HG02571 (cell line): ENCODE data around the gene AKAP13.
"Not testable (repeated sequence)": the region's sequence is repeated elsewhere in the genome, so short reads cannot be mapped to it uniquely, and the experiment has no call there.

Source experiments
- ATAC-seq: cut with Tn5 transposase; IDR thresholded peaks from one replicate; pipeline ENCODE4 v1.9.1; 2021; ENCODE audit warnings: mild to moderate bottlenecking, moderate library complexity; ENCODE audit not compliant: unreplicated experiment

The AKAP13 gene

DNA sequence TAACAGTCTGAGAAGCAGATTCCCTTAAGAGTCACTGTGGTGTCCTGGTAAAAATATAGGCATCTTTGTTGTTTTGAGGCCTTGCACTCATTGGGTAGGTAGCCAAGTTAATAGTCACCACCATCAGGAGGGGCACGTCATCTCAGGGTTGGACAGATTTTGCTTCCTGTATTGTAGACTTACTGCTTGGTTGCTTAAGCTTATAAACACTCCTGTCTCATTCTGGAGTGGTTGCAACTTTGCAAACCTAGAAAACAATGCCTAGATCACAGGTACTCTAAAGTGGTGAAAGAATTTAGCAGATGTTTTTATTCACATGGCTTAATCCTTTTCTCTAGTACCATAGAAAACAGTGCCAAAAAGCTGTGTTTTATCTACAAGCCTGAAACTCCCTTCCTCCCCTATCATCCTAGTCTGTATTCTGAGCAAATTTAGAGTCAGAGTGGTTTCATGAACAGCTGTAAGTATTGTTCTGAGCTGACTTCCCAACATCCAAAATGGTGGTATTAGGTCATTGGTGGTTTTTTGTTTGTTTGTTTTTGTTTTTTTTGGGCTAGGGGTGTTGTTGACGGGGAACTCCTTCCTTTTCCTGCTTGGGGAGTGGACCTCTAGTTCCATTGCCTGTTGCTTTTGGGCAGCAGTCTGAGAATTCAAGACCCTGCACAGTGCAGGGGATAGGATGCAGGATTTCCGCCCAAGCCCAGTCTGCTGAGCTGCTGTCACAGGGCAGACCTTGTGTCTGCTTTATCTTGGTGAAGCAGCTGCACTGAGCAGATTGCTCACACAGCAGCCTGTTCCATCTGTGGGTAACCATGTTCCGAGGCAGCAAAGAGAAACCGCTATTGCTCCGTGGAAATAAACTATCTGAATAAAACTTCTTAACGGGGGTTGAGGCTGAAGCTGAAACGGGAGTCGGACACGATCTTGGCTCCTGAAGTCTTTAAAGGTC lies 202.0 kb downstream of the AKAP13 start:
- peak; percentile 29 for ATAC-seq

DNA sequence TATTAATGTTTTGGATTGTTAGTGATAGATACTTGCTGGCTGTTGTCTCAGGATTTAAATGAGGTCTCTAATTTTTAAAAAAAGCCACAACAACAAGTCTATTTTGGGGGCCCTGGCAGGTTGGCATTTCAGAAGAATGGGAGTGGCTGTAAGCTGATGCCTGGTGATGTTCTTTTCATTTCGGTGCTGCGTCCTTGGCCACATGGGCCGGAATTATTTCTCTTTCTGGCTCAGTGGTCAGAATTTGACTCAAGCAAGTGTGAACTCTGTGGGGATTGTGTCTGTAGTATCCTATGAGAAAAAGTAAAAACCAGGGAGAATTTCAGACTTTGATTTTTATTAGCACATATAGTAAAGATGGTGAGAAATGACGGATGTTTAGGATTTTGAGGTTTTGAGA lies 203.0 kb downstream of the AKAP13 start:
- no peak for ATAC-seq

DNA sequence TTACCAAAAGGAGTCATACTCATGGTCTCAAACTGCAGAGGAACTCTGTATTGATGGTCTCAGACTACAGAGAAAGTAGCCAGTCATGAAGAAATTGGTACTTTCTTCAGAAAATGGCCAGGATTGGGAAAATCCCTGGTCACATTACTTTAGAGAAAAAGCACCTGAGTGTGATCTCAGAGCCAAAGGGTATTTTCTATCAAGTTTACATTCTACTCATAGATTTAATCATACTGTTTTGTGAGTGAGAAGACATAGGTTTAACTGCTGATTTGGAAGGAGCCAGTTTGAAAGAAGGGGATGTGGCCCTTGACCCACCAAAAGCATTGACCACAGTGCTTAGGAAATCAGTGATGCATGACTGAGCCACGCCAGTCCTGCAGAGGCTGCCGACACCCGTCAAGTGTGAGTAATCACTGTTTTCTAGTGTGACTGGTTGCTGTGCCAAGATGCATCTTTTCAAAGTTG lies 203.6 kb downstream of the AKAP13 start:
- peak; percentile 38 for ATAC-seq

DNA sequence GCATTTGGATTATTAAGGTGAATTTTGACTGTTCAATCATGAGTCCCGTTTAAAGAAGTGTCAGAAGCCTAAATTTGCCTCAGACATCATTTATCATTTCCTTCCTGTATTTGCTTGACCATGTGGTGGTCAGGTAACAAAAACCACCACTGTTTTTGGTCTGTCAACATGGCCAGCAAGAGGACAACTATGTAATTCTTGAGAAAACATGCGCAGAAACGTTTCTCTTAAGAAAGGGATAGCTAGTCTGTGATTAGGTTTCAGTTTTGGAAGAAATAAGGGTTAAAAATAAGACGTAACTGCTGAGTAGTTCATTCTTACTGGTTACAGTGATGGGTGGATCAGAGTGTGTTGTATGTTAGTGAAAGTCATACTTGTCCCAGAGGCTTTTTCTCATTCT lies 204.5 kb downstream of the AKAP13 start:
- ATAC-seq: no peak

DNA sequence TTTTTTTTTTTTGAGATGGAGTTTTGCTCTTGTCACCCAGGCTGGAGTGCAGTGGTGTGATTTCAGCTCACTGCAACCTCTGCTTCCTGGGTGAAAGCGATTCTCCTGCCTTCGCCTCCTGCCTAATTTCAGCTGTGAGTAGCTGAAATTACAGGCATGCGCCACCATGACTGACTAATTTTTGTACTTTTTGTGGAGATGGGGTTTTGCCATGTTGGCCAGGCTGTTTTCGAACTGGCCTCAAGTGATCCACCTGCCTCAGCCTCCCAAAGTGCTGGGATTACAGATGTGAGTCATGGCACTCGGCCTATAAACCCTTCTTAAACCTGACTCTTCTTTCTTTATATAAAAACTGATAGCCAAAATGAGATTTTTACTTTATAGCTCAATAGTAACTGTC lies 205.8 kb downstream of the AKAP13 start:
- ATAC-seq: not testable (repeated sequence)

DNA sequence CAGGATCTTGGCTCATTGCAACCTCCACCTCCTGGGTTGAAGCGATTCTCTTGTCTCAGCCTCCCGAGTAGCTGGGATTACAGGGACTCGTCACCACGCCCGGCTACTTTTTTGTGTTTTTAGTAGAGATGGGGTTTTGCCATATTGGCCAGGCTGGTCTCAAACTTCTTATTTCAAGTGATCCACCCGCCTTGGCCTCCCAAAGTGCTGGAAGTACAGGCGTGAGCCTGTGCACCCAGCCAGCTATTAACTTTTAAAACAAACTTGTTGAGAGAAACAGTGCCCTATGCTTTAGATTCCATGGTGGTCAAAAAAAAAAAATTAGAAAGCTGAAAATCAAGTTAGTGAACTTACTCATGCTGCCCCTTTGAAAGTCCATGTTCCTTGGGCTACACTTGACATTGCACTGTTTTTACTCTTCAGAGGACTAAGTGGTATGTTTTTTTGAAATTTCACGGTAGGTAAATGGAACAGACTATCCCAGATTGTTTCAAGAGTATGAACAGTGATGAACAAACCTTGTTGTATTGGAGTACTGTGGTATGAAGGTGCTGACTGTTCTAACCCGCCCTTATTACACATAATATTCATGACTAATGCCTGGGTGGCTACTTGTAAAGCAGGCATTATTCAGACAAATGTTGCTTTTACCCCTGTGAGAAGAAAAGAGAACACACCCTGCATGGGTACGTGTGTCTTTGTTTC lies 207.5 kb downstream of the AKAP13 start:
- ATAC-seq: no peak

DNA sequence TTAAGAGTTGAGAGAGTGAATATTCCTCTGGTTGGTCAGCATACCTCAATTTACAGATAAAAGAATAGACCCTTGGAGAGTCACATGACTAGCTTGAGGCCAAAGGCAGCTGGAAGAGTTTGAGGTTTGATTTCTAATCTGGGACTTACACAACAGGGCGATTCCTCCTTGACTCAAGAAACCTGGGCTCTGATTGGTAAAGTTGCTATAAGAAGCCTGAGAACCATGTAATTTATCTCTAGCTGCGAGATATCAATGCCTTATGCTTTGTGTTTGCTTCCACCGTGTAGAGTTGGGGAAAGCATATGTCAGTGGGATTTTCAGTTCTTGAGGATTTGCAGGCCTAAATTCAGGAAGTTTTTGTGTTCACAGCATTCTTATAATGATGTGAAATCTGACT lies 208.3 kb downstream of the AKAP13 start:
- ATAC-seq: no peak

DNA sequence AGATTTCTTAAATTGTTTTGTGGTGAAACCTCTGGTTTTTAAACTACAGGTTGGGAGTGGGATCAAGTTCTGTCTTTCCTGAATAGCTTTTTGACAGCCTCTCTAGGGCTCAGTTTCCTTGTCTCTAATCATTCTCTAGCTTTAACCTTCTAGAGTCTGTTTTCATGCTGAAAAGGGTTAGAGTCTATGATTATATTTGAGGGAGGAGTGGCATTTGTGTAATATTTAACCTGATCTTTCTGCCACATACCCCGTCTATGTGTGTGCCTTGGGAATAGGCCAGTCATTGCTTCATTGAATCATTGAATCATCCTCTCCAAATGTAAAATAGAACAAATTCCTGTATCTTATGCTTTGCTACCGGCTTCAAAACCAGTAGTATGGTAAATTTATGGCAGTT lies 209.4 kb downstream of the AKAP13 start:
- no peak for ATAC-seq

DNA sequence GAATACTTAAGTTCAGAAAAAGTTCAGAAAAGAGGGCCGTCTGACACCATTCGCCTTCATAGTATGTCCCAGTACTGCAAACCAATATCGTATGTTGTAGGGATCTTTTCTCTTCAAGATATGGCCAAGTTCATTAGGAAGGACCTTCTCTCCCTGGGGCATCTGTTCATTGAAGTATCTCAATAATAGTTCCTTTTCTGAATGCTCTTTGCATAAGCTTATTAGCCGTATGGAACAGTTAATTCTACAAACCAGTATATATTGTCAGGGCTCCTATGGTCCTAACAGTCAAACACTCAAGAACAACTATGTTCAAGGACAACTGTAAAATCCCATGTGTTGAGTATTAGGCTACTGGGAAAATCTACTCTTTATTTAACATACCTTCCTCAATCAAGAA lies 211.2 kb downstream of the AKAP13 start:
- ATAC-seq: no peak

DNA sequence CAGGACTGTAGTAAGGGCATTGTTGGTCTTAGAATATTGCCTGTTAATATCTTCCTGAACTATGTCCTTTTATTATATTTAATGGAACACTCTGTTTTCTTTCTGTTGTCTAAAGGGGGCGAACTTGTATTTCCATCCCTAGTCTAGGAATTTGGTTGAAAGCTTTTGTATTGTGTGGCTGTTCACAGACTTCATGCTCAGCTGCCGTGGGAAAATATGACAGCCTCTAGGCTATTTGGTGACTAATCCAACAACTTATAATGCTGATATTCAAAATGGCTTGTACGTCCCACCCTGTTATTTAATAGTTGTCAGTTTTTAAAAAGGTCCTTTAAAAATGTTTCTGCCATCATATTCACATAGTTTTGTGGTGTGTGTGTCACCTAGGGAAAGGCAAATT lies 211.7 kb downstream of the AKAP13 start:
- ATAC-seq: no peak

DNA sequence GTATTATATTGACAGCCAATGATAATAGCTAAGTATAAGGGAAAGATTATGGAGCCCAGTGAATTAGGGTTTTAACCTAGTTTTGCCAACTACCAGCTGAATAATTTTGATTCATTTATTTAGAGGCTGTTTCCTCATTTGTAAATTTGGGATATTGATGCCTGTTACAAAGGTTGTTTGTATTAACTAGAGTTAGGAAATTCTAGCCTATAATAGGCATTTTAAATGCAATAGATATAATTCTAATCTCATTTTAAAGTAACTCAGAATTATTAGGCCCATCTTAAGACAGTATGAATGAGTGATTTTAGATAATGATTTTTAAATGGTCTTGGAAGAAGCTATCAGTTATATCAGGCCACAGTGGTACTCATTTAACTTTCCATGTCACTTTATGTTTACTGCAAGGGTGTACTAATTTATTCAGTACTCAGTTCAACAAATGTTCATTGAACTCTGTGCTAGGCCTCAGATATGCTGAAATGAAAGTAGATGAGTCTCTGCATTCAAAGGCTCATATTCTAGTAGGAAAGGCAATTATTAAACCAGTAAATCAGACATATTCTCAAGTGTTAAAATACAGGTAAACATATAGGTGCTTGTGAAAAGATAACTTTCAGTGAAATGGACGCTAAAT lies 213.5 kb downstream of the AKAP13 start:
- ATAC-seq: no peak

DNA sequence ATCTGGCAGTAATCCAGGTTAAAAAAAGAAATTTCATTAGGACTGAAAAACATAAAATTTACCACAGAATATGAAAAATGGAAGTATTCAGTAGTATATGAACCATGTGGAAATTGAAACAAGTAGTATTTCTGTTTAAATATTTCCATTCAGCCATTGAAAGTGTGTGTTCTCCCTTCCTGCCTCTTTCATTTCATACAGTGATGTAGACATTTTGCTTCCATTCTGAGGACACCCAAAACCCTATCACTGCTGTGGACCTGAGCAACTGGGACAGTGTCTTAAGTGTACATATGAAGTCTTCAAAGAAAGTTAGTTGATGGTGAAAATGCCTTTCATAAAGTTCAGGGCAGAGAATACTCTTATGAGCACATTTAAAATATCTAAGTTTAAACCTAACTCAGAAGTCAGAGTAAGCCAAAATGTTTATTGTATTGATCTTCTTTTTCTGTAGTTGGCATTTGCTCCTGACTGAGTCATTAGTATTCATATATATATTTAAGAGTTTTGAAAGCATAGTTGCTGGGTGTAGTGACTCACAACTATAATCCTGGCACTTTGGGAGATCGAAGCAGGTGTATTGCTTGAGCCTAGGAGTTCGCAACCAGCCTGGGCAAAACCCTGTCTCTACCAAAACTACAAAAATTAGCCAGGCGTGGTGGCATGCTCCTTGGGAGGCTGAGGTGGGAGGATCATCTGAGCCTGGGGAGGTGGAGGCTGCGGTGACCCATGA lies 215.6 kb downstream of the AKAP13 start:
- no peak for ATAC-seq

DNA sequence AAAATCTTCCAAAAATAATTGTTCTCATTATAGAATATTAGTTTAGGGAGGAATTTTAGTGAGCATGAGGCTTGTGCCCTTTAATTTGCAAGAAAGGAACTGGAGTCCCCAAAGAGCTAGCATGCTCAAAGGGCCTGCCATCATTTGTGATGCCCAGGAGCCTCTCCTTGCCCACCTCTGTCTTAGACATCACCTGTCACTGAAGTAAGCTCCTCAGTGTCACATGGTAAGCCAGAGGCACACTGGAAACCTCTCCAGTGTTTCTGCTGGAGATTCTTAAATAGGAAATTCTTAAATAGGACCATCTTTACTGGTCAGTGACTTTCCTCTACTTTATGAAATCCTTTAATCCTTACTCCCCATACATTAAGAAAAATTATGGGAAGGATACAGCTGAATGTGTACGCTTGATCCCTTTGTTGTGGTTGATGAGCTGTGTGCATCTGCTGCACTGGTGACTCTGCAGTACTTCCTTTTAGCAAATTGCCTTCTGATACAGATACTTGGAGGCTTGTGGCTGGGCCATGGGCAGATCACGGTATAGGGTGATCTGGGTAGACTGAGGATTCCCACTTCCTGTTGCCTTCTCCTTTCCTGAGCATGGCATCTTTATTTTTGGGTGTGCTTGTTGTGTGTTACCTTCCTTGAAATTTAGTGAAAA lies 216.9 kb downstream of the AKAP13 start:
- no peak for ATAC-seq

DNA sequence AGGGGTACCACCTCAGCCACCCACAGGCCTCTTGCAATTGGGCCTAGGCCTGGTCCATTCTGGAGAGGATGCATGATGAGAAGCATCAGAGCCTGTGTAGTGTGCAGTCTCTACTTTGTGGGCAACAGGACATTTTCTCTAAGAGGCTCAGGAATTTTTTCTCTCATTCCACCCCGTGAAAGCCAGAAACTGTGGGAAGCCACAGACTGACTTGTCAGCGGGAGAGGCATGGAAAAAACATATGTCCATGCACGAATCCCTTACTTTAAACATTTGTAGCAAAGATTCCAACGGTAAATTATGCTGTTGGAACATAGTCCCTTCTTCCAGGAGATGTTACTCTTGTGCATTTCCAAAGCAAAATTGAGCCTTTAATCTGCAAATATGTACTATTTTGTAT lies 217.8 kb downstream of the AKAP13 start:
- ATAC-seq: no peak

DNA sequence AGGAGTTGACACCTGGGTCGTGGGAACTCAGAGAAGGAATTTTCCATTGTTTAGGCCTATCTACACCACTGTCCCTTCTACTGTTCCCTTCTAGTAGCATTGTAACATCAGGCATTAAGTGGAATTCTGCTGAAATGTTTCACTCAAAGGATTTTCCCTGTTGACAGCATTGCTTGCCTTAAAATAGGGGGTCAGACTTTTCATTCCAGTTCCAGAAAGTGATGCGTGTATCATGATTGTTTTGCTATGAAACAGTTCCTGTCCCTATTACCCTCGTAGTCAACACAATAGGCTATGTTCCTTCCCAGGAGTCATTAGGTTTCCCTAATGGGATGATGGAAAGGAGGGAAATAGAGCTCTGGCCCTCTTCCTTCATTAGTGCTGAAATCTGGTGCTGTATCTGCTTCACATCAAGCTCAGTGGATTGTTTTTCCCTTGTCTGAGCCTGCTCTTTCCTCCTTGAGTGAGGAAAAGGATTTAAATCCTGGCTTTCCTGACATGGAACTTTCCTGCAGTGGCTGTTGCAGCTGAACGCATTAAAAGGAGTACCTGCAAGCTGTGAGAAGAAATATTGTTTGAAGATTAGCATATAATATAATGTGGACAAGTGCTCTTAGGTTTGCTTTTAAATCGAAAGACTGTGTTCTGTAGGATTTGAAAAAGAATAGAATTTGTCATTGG lies 218.5 kb downstream of the AKAP13 start:
- ATAC-seq: no peak

DNA sequence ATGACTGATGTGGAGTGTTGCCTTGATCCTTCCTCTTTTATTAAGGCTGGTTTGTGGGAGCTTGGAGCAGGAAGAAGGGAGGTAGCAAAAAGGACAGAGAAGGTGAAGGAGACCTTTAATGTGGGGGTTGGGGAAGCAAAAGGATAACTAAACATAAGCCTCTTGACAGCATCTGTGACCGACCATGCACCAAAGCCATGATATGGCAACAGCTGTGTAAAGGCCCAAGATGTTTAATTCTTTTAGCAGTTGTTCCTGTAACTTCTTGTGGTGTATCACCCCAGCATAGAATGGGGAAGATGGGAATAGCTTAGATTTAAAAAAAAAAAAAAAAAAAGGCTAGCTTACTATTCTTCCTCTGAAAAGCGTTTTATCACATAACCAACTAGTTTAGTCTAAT lies 219.6 kb downstream of the AKAP13 start:
- no peak for ATAC-seq

DNA sequence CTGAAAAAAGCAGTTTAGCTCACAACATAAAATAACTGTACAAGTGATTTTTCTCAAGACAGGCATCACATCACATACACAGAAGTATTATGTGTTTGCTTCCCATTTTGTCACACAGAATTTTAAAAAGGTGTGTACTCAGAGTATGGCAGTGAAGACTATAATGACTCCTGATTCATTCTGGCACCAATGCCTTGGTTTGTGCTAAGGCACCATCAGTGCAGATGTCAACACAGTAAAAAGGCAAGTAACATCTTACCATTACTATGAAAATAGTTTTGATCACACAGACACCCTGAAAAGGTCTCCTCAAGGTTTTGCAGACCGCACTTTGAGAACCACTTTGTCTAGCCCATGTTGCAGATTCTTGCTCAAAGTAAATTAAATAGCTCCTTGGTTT lies 222.8 kb downstream of the AKAP13 start:
- ATAC-seq: no peak

DNA sequence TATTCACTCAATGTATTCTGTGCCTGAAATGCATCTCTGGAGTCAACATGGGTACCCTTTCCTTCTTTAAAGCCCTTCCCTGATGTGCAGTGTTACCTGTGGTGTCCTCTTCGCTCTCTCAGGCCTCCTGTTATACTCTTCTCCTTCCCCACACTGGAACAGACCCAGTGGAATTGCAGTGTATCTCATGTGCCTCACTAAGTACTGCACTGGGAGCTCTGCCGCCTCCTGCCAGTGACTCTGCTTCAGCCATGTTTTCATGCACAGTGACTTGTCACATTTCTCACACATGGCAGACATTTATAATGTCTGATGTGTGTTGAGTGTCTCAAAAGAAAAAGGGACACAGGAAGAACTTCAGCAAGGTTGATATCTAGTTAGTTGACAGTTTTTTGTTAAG lies 223.3 kb downstream of the AKAP13 start:
- no peak for ATAC-seq

DNA sequence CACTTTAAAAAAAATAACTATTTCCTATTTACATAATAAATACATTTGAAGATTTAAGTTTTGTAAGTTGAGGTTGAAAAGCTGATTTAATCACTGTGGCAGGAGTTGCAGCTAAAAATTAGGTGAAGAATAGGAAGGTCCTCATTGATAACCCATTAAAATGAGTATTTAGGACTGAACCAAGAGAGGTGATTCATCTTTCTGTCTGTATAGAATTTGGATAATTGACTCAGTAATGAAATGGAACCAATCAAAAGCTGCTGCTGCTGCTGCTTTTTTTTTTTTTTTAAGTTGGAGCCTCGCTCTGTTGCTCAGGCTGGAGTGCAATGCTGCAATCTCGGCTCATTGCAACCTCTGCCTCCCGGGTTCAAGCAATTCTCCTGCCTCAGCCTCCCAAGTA lies 223.8 kb downstream of the AKAP13 start:
- no peak for ATAC-seq

DNA sequence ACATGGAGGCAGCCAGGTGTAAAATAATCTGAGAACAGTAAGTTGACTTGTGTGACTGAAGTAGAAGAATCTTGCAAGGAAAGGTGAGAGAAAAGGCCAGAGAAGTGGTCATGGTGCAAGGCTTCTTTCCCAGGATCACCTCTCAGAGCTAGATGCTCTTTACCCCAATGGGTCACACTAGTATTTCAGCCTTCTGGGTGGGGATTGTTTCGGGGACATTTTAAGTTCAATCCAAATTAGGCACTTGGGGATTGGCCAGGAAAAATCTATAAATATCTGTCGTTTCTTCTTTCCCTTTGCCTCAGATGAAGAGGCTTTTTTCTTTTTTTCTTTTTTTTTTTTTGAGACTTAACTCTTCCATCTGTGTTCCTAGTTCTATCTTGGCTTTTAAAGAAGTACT lies 226.3 kb downstream of the AKAP13 start:
- no peak for ATAC-seq
